ENCODE data around the gene DAB2IP. TPM values are rescaled to one million over a fixed set of nuclear protein-coding genes. Genes with fewer than 3 reads are reported as not detected.

DAB2IP gene
- total and polyA plus RNA-seq, 2 experiments from 2014 or later: 8.9 to 42.8 TPM

GRCh38 chr9:121776739-121777637 is 125.6 kb downstream of the DAB2IP start:
- H4K20me1 ChIP-seq (replicated peaks; ENCODE audit: insufficient read depth): no peaks in the 10 kb centered on the region; the same call in none of the 2 replicates
- Mint-ChIP-seq H3K4me1 (peaks cover 5% of the 10 kb centered on the region; the same call in 2 of the 3 replicates), H3K27ac (no peak overlapping the region)

More at GRCh38 chr9:121776739-121777637, 125.6 kb downstream of the DAB2IP start:
- Histone ChIP-seq H3K9me2 (ENCODE audit: insufficient read depth) (no peaks in the 10 kb centered on the region), H3K27me3 (ENCODE audit: insufficient read depth) (no peaks in the 10 kb centered on the region), H3K79me2 (replicated peaks; ENCODE audit: insufficient read depth) (peaks cover 5% of the 10 kb centered on the region; the same call in 1 of the 2 replicates), H3K4me1 (ENCODE audit: insufficient read depth) (no peaks in the 10 kb centered on the region), H3K36me3 (ENCODE audit: insufficient read depth) (peaks cover 3% of the 10 kb centered on the region), H3F3A (replicated peaks; ENCODE audit: low read depth) (no peaks in the 10 kb centered on the region), H3K27ac (ENCODE audit: low read depth) (no peak overlapping the region), H2AFZ (no peak overlapping the region), H3K4me3 (no peak overlapping the region), H3K4me2 (no peak overlapping the region)
- TF ChIP-seq REST (IDR thresholded peaks at IDR 0.05; ENCODE audit: unreplicated experiment) (no peak), CREB1 (CRISPR knock-in tag; IDR thresholded peaks at IDR 0.05; ENCODE audit: low read depth) (no peak)
- TF ChIP-seq, protein P1, sequence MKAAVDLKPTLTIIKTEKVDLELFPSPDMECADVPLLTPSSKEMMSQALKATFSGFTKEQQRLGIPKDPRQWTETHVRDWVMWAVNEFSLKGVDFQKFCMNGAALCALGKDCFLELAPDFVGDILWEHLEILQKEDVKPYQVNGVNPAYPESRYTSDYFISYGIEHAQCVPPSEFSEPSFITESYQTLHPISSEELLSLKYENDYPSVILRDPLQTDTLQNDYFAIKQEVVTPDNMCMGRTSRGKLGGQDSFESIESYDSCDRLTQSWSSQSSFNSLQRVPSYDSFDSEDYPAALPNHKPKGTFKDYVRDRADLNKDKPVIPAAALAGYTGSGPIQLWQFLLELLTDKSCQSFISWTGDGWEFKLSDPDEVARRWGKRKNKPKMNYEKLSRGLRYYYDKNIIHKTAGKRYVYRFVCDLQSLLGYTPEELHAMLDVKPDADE (IDR thresholded peaks at IDR 0.05): no peak
- peaks cover 47% of the 10 kb centered on the region for H3K36me3 Mint-ChIP-seq (ENCODE audit: low read depth)
- no peak overlapping the region for H3K4me3 Mint-ChIP-seq
- peaks cover 8% of the 10 kb centered on the region for H3K27me3 Mint-ChIP-seq (ENCODE audit: insufficient read depth, low read depth, poor library complexity)
- no peaks in the 10 kb centered on the region for H3K9me3 Mint-ChIP-seq
- ATAC-seq (no peak), DNase-seq (ENCODE audit: low spot score) (no peak)

Measured in GM23338 (cell line).